GM19025 (cell line): Measurements from ENCODE around the gene MPHOSPH6.
"Not testable (repeated sequence)": the region's sequence is repeated elsewhere in the genome, so short reads cannot be mapped to it uniquely, and the experiment has no call there.

Experiments
- ATAC-seq: cut with Tn5 transposase; IDR thresholded peaks from one replicate; pipeline ENCODE4 v1.9.1; 2021; ENCODE audit warnings: mild to moderate bottlenecking, low read depth, moderate library complexity; ENCODE audit not compliant: unreplicated experiment

MPHOSPH6 gene, protein sequence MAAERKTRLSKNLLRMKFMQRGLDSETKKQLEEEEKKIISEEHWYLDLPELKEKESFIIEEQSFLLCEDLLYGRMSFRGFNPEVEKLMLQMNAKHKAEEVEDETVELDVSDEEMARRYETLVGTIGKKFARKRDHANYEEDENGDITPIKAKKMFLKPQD

DNA sequence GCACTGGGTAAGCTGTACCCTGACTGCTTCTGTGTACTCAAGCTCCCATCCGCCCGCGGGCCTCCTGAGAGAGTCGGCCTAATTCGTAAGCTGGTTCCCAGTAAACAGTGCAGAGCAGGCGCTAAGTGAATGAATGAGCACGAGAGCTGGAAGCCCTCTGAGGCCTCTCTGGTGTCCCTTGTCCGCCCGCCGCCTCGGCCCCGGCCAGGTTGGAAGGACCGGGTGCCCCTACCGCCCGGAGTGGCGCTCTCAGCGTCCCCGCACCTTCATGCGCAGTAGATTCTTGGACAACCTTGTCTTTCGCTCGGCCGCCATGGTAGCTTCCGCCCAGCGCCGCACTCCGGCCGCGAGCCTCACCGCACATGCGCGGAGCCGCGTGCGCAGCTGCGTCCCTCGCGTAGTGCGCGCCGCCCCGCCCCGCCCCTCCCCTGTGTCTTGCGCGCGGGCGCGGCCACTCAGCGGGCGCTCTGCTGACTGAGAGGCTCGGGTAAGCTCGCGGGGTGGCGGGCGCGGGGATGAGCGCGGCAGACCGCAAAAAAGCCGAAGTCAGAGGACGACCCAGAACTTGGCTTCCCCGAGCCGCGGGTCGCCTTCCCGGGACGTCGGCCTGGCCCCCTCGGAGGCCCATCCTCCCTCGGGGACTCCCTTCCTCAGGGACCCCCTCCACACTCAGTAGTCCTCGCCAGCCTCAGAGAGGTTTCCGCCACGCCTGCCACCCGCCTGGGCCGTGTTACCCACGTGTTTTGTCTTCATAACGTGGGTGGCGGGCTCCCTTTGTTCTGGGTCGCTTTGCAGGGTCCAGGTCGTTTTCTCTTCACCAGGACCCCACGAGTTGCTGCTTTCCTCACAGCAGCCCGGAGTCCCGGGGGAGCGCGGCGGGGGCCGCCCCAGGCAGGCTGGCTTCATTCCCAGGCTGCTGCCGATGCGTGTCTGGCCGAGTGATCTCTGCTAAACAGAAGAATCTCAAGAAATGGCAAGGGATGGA, at the start of gene MPHOSPH6:
Gene MPHOSPH6, minus strand, starts transcription at position 364 of the 985 bp plus-strand sequence. Its CDS starts 49 bp downstream, at position 315.
- ATAC-seq: peak; percentile 99

DNA sequence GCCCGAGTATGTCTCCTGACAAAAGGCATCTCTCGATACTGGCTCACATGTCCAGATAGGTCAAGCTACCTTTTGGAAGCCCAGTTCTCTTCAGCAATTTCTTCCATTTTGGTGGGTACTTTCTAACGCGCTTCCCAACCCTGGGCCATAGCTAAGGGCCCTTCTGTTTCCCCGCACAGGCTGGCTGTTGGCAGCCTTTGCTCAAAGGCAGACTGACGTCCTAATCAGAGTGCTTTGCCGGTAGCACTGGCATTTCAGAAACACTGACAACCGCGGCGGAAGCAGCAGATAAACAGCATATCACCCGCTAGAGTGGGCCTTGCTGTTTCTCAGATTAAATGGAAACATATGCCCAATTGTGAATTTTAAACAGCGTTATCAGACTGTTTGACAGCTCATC, 49.3 kb upstream of the MPHOSPH6 start:
- ATAC-seq: no peak

- ATAC-seq: not testable (repeated sequence)
Measured at GRCh38 chr16:82209314-82209713, 39.3 kb upstream of the MPHOSPH6 start.

DNA sequence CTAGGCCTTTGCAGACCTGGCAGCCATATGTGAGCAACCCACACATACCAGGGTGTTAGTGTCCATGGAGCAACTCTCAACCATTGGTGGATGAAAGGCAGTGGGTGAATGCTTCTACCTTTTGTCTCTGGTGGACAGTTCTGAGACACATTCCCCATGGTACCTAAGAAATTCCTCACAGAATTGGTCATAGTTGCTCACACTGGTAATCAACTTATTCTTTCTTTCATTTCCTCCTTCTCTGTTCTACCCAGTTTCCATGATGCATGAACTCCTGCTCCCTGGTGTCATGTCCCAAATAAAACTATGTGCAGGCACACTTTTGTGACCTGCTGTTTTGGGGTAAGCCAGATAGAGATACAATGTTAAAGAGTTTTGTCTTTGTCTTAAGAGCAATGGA, 33.2 kb upstream of the MPHOSPH6 start:
- no peak for ATAC-seq

DNA sequence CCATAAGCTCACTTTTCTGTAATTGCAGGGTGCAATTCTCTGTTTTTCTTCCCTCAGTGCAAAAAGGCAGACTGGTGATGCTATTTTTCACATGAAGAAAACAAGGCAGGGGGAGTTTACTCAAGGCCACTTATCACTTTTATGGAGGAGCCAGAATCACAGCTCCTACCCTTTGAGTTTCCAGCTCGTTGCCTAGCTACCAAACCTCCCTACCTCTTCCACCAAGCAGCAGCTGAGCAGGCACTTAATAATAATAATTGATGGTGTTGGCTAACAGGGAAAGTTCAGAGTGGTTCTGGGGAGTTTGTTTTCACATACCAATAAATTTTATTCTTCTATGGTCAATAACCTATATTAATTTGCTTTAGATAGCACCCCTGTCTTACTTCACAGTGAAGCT, 31.9 kb upstream of the MPHOSPH6 start:
- no peak for ATAC-seq

GRCh38 chr16:82201351-82201750, 31.3 kb upstream of the MPHOSPH6 start:
- no peak for ATAC-seq

DNA sequence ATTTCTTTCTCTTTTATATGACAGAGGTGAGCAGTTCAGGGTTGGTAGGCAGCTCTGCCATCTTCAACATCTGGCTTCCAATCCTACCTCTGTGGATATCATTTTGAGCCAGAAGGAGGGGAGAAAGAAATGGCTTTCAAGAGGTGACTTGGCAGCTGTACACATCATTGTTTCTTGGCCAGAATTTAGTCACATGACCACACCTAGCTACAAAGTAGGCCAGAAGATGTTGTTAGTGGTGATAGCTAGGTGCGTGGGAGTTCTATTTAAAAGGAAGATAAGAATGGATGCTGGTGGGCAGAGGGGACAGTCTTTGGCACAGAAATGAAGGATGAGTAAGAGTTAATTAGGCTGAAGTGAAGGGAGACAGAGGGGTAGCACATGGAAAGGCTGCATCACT, 29.2 kb upstream of the MPHOSPH6 start:
- ATAC-seq: no peak

DNA sequence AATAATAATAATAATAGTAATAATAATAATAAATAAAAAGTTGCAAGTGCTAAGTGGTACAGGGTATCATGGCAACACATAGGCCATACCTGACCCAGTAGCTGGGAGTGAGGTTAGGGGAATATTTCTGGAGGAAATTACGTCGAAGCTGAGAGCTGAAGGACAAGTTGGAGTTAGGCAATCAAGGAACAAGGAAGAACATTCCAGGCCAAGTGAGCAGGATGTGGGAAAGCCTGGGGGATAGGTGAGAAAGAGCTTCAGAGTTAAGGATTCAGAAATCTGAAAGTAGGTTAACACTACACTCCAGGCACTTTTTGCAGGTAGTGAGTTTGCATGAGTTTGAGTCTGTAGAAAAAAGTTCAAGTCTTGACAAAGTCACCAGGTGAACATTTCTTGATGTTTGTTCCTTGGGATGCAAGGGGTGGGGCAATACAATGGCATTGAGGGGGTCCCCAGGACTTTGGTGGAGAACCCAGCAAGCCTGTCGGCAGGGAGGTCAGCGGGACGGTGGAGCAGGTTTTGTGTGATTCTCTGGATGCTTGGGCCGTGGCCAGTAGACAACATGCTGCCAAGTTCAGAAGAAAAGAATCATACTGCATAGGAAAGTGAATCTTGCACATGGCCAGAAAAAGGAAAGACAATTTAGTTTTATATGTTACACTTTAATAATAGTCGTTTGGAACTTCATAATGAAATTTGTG, 27.7 kb upstream of the MPHOSPH6 start:
- ATAC-seq: no peak

DNA sequence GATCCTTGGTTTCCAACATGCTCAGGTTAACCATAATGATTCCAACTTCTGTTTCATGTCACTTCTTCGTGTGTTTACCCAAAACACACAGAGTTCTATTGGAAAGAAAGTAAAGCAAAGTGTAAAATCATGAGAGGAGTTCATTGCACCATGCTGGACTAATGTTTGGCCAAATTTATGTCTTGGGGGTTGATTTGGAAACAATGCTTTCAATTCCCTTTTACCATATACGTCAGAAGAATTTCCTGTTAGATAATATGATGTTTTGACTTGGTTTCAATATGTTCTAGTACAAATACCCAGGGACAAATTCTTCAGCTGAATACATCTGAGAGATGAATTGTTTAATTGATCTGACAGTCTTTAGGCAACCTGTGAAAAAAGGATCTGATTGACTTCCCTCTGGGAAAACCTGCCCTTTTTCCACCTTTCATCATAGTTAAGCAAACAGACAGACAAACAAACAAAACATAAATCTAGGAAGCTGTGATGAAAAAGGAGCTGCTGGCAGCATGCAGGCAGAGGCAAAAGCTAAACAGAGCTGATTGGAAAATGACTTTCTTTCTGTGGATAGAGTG, 26.0 kb upstream of the MPHOSPH6 start:
- no peak for ATAC-seq

GRCh38 chr16:82194086-82194485, 24.1 kb upstream of the MPHOSPH6 start:
- ATAC-seq: no peak

DNA sequence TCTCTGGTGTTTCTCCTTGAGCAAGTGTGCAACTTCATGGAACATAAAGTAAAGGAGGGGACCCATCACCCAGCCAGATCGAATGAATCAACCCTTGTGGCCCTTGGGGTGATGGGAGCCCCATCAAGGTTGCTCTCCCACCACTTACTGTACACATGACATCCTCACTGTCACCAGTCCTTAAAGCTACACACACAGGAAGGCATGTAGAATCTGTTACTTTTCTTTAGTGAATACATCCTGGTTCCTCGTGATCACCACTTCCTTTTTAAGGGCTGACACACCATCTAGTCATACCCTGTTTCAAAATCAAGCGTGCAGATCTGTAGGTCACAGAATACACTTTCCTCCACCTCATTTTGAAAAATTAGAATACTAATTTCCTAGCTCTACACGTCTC, 22.6 kb upstream of the MPHOSPH6 start:
- no peak for ATAC-seq

DNA sequence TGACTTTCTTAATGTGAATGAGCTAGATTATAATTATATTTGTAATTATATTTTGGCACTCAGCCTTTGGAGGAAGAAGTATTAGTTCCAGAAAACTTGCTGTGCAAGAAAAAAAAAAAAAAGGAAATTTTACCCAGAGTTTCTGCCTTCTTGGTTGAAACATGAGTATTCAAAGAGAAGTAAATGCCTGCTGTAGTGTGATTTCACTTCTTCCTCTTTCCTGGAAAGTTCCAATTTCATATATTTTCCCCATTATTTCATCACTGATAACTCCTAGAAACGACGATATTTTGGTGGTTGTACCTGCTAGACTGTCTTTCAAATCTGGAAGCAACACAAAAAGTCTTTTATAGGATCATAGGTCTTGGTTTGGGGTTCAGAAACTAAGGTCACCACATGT, 20.4 kb upstream of the MPHOSPH6 start:
- ATAC-seq: no peak

DNA sequence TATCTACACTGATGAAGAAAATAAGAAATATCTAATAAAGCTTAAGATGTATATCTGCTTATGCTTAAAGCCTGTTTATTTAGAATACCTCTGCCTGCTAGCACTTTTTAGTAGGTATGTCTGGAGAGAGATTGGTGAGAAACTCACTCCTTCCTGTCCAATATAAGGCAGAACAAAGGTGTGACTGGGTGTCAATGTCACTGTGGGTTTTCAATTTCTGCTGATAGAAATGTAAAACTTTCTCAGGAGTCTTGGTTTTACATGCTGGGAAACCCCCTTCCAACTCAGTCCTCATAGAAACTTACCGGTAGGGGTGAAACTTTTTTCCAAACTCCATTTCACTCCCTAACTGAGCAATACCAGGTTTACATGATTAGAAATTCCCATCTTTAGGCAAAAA, 17.8 kb upstream of the MPHOSPH6 start:
- ATAC-seq: no peak

DNA sequence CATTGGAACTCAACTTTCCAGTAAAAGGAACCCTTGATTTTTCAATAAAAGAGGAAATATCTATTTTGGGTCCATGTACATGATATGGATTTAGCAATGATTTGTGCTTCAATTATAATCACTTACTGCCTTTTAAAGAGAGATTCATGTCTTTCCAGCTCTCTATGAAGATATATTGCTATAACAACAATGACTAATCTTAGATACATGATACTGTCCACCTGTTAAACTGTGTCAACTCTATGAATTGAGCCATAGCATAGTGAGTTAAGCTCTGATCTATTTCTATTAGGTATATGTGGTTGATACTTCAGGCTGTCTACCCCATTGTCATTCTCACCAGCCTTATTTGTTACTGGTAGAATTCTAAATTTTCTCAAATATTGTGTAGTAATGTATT, 15.0 kb upstream of the MPHOSPH6 start:
- no peak for ATAC-seq

GRCh38 chr16:82184213-82184612, 14.2 kb upstream of the MPHOSPH6 start:
- ATAC-seq: no peak

- no peak for ATAC-seq
Measured at GRCh38 chr16:82183004-82183397, 13.0 kb upstream of the MPHOSPH6 start.

GRCh38 chr16:82182266-82183003, 12.4 kb upstream of the MPHOSPH6 start:
- ATAC-seq: no peak

DNA sequence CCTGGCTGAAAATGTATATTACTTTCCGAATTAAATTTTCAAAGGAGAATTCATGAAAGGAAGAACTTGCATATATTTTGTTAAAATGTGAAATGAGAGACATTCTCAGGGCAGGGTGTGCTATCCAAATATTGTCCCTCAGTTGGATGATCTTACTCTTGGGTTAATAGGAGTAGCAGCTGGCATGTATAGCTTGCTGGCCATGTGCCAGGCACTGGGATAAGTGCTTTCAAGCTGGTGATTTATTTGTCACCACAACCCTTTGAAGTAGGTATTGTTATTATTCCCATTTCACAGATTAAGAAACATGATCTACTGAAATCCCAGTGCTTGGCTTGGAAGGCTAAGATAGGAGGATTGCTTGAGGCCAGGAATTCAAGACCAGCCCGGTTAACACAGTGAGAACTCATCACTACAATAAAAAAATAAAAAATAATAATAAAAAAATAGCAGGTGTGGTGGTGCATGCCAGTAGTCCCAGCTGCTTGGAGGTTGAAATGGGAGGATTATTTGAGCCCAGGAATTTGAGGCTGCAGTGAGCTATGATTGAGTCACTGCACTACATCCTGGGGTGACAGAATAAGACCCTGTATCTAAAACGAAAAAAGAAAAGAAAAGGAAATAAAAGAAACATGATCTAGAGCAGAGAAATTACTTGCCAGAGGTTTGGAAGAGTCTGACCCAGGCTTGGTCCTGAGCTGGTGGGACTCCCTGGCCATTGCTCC, 11.6 kb upstream of the MPHOSPH6 start:
- no peak for ATAC-seq

DNA sequence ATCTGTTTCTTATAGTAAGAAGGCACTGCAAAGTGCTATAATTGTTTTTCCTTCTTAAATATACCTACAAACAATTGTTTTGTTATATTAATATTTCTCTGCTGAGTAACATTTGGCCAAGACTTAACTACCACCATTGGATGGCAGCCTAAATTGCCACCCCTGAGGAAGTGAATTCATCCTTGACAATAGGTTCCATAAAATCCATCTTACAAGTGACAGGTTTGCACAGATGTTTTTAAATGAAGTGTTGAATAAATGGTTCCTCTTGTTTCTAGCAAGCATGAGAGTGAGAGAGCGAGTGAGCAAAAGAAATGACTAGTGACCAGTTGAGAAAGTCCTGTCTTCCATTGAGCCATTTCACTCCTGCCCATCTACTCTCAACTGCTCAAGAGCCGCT, 8.3 kb upstream of the MPHOSPH6 start:
- no peak for ATAC-seq

GRCh38 chr16:82177555-82177954, 7.5 kb upstream of the MPHOSPH6 start:
- ATAC-seq: no peak
